ENCODE results near the gene ABCA2.

DNA sequence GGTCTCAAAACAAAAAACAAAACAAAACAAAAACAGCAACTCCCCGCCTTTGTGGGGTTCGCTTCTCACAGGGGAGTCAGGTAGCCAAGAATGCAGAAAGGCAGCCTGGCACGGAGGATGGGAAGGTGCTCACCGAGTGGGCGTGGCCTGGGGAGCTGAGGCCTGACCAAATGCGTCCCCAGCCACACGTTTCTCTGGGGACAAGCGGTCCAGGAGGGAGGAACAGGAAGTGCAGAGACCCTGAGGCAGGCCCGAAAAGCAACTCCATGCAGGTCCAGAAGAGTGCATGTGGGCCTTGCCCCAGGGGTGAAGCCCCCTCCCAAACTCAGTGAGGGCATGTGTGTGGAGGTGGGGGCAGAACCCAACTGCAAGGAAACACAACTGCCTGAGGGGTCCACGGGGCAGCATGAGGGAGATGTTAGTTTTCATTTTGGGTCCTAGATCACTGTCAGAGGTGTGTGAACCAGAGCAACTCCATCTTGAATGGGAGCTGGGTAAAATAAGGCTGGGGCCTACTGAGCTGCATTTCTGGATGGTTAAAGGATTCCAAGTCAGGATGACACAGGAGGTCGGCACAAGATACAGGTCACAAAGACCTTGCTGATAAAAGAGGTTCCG, 46.7 kb upstream of the ABCA2 start:
- no peak for TF ChIP-seq POLR2AphosphoS5 (IDR thresholded peaks at IDR 0.05)
- TF ChIP-seq, protein P1, sequence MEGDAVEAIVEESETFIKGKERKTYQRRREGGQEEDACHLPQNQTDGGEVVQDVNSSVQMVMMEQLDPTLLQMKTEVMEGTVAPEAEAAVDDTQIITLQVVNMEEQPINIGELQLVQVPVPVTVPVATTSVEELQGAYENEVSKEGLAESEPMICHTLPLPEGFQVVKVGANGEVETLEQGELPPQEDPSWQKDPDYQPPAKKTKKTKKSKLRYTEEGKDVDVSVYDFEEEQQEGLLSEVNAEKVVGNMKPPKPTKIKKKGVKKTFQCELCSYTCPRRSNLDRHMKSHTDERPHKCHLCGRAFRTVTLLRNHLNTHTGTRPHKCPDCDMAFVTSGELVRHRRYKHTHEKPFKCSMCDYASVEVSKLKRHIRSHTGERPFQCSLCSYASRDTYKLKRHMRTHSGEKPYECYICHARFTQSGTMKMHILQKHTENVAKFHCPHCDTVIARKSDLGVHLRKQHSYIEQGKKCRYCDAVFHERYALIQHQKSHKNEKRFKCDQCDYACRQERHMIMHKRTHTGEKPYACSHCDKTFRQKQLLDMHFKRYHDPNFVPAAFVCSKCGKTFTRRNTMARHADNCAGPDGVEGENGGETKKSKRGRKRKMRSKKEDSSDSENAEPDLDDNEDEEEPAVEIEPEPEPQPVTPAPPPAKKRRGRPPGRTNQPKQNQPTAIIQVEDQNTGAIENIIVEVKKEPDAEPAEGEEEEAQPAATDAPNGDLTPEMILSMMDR (IDR thresholded peaks at IDR 0.05): no peak

All from stomach (tissue), 4 donors.